ENCODE results near the gene CDKN2B.

CDKN2B gene

GRCh38 chr9:21993893-21994555 is 15.1 kb downstream of the CDKN2B start, which contains the start of gene CDKN2A:
TSS of gene CDKN2A (minus strand) at chr9:21994392.
- peak in 2 of 14 donors; percentile 48 to 51 for DNase-seq

DNA sequence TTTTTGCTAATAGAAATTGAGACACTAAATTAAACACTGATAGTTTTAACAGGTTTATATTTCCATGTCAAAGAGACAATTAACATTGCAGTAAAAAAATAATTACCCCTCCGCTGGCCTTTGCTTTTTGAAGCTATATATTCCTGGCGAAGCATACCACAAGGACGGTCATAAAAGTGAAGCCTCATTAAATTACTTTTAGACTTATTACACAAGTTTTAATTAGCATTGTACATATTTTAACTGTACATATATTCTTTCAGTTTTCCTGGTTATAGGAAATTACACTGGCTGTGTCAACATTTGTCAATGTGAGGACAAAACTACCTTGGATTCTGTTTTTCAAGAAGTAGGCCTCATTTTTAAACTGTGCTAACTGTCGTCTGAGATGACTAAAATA is 16.1 kb downstream of the CDKN2B start:
- DNase-seq: no peak

DNA sequence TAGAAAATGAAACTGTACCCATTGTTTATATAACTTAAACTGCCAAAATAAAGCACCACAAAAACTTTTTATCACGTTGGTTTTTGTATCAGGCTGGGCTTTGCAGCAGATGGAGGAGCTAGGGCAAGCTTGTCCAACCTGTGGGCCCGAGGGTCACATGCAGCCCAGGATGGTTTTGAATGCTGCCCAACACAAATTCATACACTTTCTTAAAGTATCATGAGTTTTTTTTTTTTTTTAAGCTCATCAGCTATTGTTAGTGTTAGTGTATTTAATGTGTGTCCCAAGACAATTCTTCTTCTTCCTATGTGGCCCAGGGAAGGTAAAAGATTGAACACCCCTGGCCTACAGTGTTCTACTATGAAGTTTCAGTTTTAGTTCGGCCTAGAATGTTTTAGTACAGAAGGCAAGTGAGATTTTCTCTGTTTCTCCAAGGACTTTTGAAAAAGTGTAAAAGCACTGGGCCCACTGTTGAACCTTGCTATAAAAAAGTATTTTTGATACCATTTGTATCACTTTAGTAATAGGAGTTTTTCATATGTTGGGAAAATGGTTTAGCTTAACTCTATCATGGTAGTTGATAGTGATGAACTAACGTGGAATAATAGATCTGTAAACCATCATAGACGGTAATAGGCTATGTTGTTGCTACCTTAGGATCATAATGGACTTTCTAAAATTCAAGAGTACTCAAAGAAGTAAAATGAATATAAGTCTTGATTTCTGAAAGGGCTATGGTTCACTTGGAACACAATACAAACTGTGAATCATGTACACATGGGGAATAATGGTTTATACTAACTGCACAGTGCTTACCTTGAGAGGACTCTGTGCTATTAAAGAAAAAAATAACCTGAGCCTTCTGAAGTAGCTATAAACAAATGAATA is 17.8 kb downstream of the CDKN2B start:
- no peak for DNase-seq

- no peak for DNase-seq
These were observed 19.5 kb downstream of the CDKN2B start for GRCh38 chr9:21989440-21990189.

- no peak for DNase-seq
These were observed 20.8 kb downstream of the CDKN2B start for GRCh38 chr9:21988056-21988990.

DNA sequence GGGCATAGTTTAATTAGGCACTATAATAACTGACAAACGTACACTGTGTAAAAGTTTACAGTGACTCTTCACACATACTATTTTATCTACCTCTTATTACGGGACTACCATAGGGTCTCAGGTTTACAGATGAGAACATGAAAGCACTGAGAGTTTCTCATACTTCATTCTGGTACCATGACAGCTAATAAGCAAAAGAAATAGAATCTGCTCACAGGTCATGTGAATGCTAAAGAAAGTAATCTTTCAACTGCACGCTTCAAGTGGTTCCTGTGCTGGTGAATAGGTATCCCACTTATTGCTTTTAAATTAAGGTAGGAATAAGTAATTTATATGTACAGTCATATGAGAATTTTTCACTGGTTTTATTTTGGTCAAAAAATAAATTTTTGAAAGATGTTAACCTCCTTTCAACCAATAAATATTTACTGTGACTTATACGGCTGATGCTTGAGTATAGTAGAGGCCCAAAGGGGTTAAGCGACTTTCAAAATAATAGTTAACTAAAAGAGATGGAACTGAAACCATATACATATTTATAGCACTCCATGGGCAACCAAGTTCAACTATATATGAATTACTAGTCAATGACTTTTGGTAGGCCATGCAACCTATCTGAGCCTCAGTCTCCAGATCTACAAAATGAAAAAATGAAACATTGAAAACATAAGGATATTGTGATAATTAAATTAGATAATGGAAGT is 23.0 kb downstream of the CDKN2B start:
- DNase-seq: no peak

DNA sequence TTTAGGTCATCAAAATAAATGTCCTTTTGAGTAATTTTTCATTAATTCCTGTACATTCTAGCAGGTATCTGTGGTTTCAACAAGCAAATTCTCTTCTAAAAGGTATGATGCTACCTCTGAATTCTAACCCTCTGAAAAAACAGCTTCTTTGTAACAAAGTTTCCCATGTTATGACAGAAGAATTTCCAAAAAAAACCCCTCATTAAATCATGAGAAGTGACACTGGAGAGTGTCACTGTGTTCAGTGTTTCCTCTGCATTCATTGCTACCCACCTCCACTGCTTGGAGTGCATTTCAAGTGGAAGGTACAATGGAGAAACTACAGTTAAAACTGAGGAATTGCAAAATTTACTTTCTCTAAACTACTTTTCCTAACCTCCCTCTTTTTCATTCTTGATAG is 25.0 kb downstream of the CDKN2B start:
- DNase-seq: no peak

DNA sequence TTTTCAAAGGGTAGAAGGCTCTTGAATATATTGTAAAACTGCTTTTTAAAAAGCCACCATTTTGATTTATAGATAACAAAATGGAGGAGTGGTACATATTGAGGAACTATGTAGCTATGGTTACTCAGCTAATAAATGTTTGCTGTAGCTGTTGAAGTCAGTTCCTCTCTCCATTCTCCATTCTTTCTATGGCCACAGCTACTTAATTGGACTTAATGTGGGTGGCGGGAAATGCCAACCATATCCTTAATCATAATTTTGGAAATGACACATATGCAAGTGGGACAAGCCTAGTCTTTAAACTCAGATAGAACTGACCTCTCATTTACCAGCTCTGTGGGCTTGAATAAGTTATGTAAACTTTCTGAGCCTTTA is 25.6 kb downstream of the CDKN2B start:
- no peak for DNase-seq

GRCh38 chr9:21982861-21983560 is 26.1 kb downstream of the CDKN2B start:
- DNase-seq: no peak

GRCh38 chr9:21982391-21982790 is 26.7 kb downstream of the CDKN2B start:
- DNase-seq: no peak

GRCh38 chr9:21976334-21976875 is 32.7 kb downstream of the CDKN2B start:
- DNase-seq: no peak

DNA sequence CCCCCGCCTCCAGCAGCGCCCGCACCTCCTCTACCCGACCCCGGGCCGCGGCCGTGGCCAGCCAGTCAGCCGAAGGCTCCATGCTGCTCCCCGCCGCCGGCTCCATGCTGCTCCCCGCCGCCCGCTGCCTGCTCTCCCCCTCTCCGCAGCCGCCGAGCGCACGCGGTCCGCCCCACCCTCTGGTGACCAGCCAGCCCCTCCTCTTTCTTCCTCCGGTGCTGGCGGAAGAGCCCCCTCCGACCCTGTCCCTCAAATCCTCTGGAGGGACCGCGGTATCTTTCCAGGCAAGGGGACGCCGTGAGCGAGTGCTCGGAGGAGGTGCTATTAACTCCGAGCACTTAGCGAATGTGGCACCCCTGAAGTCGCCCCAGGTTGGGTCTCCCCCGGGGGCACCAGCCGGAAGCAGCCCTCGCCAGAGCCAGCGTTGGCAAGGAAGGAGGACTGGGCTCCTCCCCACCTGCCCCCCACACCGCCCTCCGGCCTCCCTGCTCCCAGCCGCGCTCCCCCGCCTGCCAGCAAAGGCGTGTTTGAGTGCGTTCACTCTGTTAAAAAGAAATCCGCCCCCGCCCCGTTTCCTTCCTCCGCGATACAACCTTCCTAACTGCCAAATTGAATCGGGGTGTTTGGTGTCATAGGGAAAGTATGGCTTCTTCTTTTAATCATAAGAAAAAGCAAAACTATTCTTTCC is 34.2 kb downstream of the CDKN2B start:
- DNase-seq: peak in 1 of 14 donors; percentile 17

DNA sequence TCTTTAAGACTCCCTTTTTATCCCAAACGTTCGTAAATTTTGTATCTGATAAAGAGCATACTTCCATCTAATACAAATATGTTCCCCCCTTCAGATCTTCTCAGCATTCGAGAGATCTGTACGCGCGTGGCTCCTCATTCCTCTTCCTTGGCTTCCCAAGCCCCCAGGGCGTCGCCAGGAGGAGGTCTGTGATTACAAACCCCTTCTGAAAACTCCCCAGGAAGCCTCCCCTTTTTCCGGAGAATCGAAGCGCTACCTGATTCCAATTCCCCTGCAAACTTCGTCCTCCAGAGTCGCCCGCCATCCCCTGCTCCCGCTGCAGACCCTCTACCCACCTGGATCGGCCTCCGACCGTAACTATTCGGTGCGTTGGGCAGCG is 34.8 kb downstream of the CDKN2B start:
- no peak for DNase-seq

DNA sequence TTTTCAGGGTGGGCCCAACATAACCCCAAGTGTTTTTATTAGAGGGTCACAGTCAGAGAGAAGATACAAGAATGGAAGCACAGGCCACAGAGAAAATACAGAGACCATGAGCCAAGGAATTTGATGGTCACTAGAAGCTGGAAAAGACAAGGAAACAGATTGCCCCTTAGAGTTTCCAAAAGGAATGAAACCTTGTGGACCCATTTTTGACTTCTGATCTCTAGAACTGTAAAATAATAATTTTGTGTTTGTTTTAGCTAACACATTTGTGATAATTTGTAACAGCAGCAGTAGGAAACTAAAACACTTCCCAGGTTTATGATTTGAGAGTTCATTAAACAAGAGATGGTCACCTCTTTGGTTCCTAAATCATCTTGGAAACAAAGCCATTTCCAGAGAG is 36.7 kb downstream of the CDKN2B start:
- no peak for DNase-seq

DNA sequence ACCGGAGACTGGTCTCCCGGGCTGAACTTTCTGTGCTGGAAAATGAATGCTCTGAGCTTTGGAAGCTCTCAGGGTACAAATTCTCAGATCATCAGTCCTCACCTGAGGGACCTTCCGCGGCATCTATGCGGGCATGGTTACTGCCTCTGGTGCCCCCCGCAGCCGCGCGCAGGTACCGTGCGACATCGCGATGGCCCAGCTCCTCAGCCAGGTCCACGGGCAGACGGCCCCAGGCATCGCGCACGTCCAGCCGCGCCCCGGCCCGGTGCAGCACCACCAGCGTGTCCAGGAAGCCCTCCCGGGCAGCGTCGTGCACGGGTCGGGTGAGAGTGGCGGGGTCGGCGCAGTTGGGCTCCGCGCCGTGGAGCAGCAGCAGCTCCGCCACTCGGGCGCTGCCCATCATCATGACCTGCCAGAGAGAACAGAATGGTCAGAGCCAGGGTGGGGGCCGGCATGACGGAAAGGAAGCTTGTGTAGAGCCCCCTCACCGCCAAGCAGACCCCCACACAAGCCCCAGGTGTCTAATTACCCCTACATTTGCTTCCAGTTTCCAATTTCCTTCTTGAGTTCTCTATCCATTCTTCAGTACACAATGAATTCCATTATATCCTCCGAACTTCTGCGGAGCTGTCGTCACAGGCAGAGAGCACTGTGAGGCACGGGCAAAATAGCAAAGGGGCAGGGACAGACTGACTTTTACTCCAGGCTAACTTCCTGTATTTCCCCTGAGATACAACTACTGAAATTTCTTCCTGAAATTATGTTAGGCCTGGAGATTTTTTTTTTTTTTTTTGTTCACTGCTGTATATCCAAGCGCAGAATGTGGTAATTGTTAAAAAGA is 38.1 kb downstream of the CDKN2B start:
- no peak for DNase-seq

DNA sequence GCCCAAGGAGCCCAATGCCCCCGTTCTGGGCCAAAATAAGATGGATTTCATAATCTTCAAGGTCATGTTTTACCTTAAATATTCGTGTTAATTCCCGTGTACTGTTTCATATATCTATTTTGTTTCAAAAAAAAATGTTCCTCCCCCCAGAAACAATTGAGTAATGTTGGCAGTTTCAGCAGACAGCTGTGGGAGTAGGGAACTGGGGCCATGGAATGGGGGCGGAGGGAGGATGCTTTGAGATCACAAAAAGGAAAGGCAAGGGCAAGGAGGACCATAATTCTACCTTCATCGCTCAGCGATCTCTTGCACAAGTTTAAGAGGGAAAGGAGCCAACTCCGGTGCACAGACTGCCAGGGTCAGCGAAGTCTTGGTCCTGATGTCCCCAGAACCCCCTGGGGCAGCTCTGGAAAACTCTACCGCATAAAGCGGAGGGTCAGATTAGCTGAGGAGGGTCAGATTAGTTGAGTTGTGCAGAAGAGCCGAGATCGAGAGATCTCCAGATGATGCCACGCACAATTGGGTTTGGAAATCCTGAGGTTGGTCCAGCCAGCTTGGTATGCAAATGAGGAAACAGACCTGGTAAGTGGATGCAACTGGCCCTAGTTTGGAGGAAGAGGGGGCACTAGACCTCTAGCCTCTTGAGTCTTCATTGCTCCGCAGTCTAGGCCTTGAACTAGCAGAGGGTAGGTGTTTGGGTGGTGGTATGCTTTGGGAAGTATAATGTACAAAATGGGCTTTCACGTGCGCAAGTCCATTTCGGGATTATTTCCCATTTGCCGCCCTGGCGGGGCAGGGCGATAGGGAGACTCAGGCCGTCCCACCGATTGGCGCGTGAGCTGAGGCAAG is 38.9 kb downstream of the CDKN2B start:
- DNase-seq: no peak

GRCh38 chr9:21969011-21969940 is 39.8 kb downstream of the CDKN2B start:
- no peak for DNase-seq

Data from C1 segment of cervical spinal cord (tissue), 14 donors.